Ishikawa (cell line): ENCODE data around the gene AMFR.

ENCODE experiments used
- CEBPB ChIP-seq: IDR thresholded peaks from 2 replicates; pipeline ENCODE4 v1.6.1; 2012
- CREB1 ChIP-seq: IDR thresholded peaks from 2 replicates; pipeline ENCODE4 v1.6.1; 2012; ENCODE audit warnings: low read depth
- EGR1 ChIP-seq: IDR thresholded peaks from 2 replicates; pipeline ENCODE4 v1.6.1; 2012
- EP300 ChIP-seq: IDR thresholded peaks from 2 replicates; pipeline ENCODE4 v1.6.1; 2012; ENCODE audit warnings: borderline replicate concordance
- FOXM1 ChIP-seq: IDR thresholded peaks from 2 replicates; pipeline ENCODE4 v1.6.1; 2012; ENCODE audit warnings: low read depth, borderline replicate concordance
- NFIC ChIP-seq: IDR thresholded peaks from 2 replicates; pipeline ENCODE4 v1.6.1; 2012
- RAD21 ChIP-seq: IDR thresholded peaks from 2 replicates; pipeline ENCODE4 v1.6.1; 2012; ENCODE audit warnings: low read depth
- TAF1 ChIP-seq: IDR thresholded peaks from 2 replicates; pipeline ENCODE4 v1.6.1; 2012; ENCODE audit warnings: low read depth, mild to moderate bottlenecking
- TCF12 ChIP-seq: IDR thresholded peaks from 2 replicates; pipeline ENCODE4 v1.6.1; 2012; ENCODE audit warnings: low read depth
- TEAD4 ChIP-seq: IDR thresholded peaks from 2 replicates; pipeline ENCODE4 v1.6.1; 2012
- YY1 ChIP-seq: IDR thresholded peaks from 2 replicates; pipeline ENCODE4 v1.6.1; 2012; ENCODE audit warnings: low read depth
- ZBTB7A ChIP-seq: IDR thresholded peaks from 2 replicates; pipeline ENCODE4 v1.6.1; 2012; ENCODE audit warnings: low read depth
- TF ChIP-seq, protein P1 (sequence below): IDR thresholded peaks from 2 replicates; pipeline ENCODE4 v1.6.1; 2012; ENCODE audit warnings: low read depth, mild to moderate bottlenecking
- TF ChIP-seq, protein P2 (sequence below): IDR thresholded peaks from 2 replicates; pipeline ENCODE4 v1.6.1; 2012
- TF ChIP-seq, protein P3 (sequence below): IDR thresholded peaks from 2 replicates; pipeline ENCODE4 v1.6.1; 2012

The AMFR gene

DNA sequence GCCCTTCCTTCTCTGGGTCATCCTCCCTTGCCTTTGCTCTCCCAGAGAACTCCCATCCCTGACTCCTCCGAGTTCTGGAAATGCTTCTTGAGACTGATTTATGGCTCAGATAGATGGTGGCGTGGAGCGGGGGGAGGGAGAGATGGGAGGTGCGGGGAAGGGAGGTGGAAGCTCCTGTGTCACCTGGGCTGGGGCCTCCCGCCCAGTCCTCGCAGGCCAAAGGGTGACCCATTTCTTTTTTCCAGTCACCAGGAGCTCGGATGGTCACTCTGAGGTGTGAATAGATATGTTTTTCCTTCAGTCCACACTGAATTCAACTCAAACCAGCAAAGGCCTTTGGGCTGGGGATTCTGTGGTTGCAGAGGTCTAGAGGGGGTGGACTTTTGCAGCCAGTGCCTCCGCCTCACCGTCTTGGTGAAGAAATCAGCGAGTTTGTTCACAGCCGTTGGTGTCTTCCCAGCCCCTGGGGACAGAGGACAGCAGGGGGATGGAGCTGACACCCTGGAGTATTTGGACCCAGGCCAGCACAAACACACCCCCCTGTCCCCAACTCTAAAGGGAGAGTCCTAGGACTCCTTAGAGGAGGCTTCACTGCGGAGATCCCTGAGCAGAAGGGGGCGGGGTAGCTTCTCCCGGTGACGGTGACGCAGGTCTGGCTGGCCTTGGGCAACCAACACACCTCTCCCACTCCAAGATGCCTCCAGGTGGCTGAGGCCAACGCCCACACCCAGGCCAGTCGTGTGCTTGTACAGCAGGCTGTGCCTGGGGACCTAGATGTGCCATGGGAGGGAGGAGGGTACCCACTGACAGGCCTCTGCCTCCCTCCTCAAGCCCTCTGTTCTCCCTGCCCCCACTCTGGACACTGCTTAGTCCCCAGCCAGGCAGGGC lies 80.6 kb downstream of the AMFR start:
- TF ChIP-seq FOXM1 = no peak
- TF ChIP-seq YY1 = no peak
- TF ChIP-seq, protein P1, sequence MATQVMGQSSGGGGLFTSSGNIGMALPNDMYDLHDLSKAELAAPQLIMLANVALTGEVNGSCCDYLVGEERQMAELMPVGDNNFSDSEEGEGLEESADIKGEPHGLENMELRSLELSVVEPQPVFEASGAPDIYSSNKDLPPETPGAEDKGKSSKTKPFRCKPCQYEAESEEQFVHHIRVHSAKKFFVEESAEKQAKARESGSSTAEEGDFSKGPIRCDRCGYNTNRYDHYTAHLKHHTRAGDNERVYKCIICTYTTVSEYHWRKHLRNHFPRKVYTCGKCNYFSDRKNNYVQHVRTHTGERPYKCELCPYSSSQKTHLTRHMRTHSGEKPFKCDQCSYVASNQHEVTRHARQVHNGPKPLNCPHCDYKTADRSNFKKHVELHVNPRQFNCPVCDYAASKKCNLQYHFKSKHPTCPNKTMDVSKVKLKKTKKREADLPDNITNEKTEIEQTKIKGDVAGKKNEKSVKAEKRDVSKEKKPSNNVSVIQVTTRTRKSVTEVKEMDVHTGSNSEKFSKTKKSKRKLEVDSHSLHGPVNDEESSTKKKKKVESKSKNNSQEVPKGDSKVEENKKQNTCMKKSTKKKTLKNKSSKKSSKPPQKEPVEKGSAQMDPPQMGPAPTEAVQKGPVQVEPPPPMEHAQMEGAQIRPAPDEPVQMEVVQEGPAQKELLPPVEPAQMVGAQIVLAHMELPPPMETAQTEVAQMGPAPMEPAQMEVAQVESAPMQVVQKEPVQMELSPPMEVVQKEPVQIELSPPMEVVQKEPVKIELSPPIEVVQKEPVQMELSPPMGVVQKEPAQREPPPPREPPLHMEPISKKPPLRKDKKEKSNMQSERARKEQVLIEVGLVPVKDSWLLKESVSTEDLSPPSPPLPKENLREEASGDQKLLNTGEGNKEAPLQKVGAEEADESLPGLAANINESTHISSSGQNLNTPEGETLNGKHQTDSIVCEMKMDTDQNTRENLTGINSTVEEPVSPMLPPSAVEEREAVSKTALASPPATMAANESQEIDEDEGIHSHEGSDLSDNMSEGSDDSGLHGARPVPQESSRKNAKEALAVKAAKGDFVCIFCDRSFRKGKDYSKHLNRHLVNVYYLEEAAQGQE = no peak
- TF ChIP-seq EGR1 = no peak
- no peak for TF ChIP-seq NFIC
- TF ChIP-seq EP300 = no peak
- TF ChIP-seq CREB1 = no peak
- TF ChIP-seq, protein P2, sequence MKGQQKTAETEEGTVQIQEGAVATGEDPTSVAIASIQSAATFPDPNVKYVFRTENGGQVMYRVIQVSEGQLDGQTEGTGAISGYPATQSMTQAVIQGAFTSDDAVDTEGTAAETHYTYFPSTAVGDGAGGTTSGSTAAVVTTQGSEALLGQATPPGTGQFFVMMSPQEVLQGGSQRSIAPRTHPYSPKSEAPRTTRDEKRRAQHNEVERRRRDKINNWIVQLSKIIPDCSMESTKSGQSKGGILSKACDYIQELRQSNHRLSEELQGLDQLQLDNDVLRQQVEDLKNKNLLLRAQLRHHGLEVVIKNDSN = no peak
- TF ChIP-seq, protein P3, sequence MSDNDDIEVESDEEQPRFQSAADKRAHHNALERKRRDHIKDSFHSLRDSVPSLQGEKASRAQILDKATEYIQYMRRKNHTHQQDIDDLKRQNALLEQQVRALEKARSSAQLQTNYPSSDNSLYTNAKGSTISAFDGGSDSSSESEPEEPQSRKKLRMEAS = no peak
- TF ChIP-seq CEBPB = no peak
- TF ChIP-seq TAF1 = no peak
- no peak for TF ChIP-seq ZBTB7A
- no peak for TF ChIP-seq TEAD4
- TF ChIP-seq TCF12 = no peak
- TF ChIP-seq RAD21 = no peak

DNA sequence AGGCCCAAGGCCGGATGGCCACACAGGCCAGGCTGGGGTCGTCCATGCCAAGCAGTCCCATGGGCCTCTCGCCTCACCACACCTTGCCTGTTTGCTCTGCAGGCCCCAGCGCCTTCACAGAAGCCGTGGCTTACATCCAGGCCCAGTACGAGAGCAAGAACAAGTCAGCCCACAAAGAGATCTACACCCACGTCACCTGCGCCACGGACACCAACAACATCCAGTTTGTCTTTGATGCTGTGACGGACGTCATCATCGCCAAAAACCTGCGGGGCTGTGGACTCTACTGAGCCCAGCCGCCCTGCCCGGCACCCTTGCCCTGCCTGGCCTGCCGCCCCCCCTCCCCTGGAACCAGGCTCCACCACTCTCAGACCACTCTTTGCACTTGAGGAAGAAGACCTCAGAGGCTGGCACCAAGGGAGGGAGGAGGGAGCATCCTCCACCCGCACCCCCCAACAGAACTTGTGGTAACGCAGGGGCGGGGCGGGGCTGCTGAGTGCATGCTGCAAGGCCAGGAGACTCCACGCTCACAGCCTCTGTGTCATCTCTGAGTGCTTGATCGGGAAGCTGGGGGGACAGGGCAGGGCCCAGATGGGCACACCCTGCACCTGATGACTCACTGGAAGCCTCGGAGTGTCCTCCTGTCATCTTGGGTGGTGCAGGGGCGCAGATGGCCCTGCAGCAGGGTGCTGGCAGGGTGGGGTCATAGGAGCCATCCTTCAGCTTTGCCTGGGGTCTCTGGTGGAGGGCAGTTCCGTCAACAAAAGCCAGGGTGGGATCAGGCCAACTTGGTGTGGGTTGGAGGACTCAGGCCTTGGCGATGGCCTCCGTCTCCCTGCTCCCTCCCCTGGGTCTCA lies 81.5 kb downstream of the AMFR start:
- TF ChIP-seq FOXM1 (no peak), YY1 (no peak), CEBPB (no peak), CREB1 (no peak), NFIC (no peak)

DNA sequence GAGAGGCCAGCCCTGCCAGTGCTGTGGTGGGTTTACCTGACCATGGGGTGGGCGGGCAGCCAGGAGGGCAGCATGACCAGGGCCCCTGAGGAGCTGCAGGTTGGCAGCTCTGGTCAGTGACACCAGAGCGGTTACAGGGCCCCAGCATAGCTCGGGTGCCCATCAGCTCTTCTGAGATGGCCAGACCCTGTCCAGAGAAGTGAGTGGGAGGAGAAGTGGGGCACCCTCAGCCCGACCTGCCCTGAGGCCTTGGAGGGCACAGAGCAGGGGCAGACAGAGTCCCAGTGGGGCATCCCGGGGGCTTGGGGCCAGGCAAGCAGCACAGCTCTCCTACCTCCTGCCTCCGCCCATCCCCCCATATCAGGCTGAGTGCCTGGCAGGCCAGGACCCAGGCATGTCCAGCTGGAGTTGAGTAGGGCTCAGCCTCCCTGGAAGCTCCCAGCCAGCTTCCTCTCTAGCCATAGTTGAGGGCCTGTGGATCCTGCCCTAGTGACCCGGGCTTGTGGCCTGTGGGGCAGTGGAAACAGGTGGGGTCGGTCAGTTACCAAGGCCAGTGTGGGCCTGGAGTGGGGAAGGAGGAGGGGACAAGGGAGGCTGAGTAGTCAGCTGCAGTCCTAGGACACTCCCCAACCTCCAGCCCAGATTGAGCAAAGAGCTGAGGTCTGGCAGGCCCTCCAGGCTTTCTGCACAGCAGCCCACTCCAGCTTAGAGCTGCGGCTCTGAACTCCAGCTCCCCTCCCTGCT lies 83.5 kb downstream of the AMFR start:
- TF ChIP-seq ZBTB7A (no peak), TAF1 (no peak), EGR1 (no peak), CREB1 (no peak), TCF12 (no peak), TEAD4 (no peak), FOXM1 (no peak), CEBPB (no peak), EP300 (no peak), NFIC (no peak), YY1 (no peak), RAD21 (no peak)
- TF ChIP-seq, protein P2 = no peak
- TF ChIP-seq, protein P3 = no peak
- TF ChIP-seq, protein P1 = no peak

DNA sequence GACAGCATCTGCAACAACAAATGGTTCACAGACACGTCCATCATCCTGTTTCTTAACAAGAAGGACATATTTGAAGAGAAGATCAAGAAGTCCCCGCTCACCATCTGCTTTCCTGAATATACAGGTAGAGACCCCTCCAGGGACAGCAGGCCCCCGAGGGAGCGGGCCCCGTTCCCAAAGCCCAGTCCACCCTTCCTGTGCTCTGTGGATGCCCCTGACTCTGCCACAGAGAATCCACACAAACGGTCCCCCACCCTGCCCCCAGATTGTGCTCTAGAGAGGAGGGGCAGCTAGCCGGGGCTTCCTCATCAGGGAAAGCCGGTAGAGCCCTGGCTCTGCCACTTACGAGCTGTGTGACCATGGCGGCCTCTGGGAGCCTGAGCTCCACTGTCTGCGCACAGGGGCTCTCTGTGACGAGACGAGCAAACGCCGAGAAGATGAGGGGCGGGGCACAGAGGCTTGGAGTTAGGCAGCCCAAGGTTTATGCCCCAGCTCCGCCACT lies 84.4 kb downstream of the AMFR start:
- TF ChIP-seq NFIC (no peak), TAF1 (no peak), TEAD4 (no peak), CREB1 (no peak), ZBTB7A (no peak), YY1 (no peak), EP300 (no peak), EGR1 (no peak), FOXM1 (no peak), RAD21 (no peak), TCF12 (no peak)
- TF ChIP-seq, protein P3 = no peak
- TF ChIP-seq, protein P1 = no peak
- TF ChIP-seq, protein P2 = no peak
